HepG2 (cell line): Measurements from ENCODE around the gene CHST4. TPM values are rescaled to one million over a fixed set of nuclear protein-coding genes. Genes with fewer than 3 reads are reported as not detected.

Source experiments
- AHR ChIP-seq: IDR thresholded peaks from 2 replicates; pipeline ENCODE4 v1.6.1; 2018; ENCODE audit warnings: missing genetic modification reagents, missing compliant biosample characterization
- CENPX ChIP-seq: sonication (generic); formaldehyde crosslinking; IDR thresholded peaks from 2 replicates; pipeline ENCODE4 v1.9.0; 2021; ENCODE audit warnings: mild to moderate bottlenecking, missing genetic modification reagents, moderate library complexity
- ESRRA ChIP-seq: sonication (generic); formaldehyde crosslinking; IDR thresholded peaks from 2 replicates; pipeline ENCODE4 v1.5.1; 2020; ENCODE audit warnings: mild to moderate bottlenecking, low read depth, missing genetic modification reagents
- KDM4B ChIP-seq: sonication (generic); formaldehyde crosslinking; IDR thresholded peaks from 2 replicates; pipeline ENCODE4 v1.4.0; 2020; ENCODE audit warnings: missing genetic modification reagents
- MTA1 ChIP-seq: sonication (generic); formaldehyde crosslinking; IDR thresholded peaks from 2 replicates; pipeline ENCODE4 v1.4.0; 2020; ENCODE audit warnings: missing genetic modification reagents, mild to moderate bottlenecking, borderline replicate concordance
- SNAPC2 ChIP-seq: sonication (generic); formaldehyde crosslinking; IDR thresholded peaks from 2 replicates; pipeline ENCODE4 v1.8.1; 2022; ENCODE audit warnings: mild to moderate bottlenecking, missing genetic modification reagents
- SP5 ChIP-seq: IDR thresholded peaks from 2 replicates; pipeline ENCODE4 v1.6.1; 2016; ENCODE audit warnings: low read depth, borderline replicate concordance
- SRSF1 ChIP-seq: fragments of 200-400 bp; formaldehyde crosslinking; optimal IDR thresholded peaks from 2 replicates; pipeline ENCODE3; 2017; ENCODE audit warnings: mild to moderate bottlenecking, low read depth, low read length, moderate library complexity
- STAT5B ChIP-seq: sonication (generic); formaldehyde crosslinking; IDR thresholded peaks from 2 replicates; pipeline ENCODE4 v1.4.0; 2020; ENCODE audit warnings: missing genetic modification reagents
- ZNF230 ChIP-seq: sonication (generic); formaldehyde crosslinking; IDR thresholded peaks from 2 replicates; pipeline ENCODE4 v1.4.0; 2020; ENCODE audit warnings: mild to moderate bottlenecking, missing genetic modification reagents
- ZNF282 ChIP-seq: fragments of 450-650 bp; IDR thresholded peaks from 2 replicates; pipeline ENCODE4 v1.6.1; 2018; ENCODE audit not compliant: partially characterized antibody
- ZNF333 ChIP-seq: sonication (generic); formaldehyde crosslinking; IDR thresholded peaks from 2 replicates; pipeline ENCODE4 v1.4.0; 2020; ENCODE audit warnings: mild to moderate bottlenecking, missing genetic modification reagents, borderline replicate concordance
- ZNF546 ChIP-seq: sonication (generic); formaldehyde crosslinking; conservative IDR thresholded peaks from 2 replicates; pipeline ENCODE4 v1.8.1; 2023; ENCODE audit warnings: mild to moderate bottlenecking, missing genetic modification reagents
- ZNF589 ChIP-seq: sonication (generic); formaldehyde crosslinking; conservative IDR thresholded peaks from 2 replicates; pipeline ENCODE4 v1.8.0; 2022; ENCODE audit warnings: mild to moderate bottlenecking, moderate library complexity, missing genetic modification reagents
- ZNF670 ChIP-seq: sonication (generic); formaldehyde crosslinking; IDR thresholded peaks from 2 replicates; pipeline ENCODE4 v1.8.0; 2022; ENCODE audit warnings: mild to moderate bottlenecking, missing genetic modification reagents, borderline replicate concordance
- ZSCAN25 ChIP-seq: sonication (generic); formaldehyde crosslinking; IDR thresholded peaks from 2 replicates; pipeline ENCODE4 v1.8.0; 2022; ENCODE audit warnings: mild to moderate bottlenecking, missing genetic modification reagents
- polyA plus RNA-seq, 8 experiments: library from polyadenylated mRNA; depleted of rRNA in 3 of 8; stranded (reverse) in 7 of 8; unstranded in 1 of 8; fragments of >200 nt; fragmentation: Illumina TruSeq in 4 of 8; extraction: Trizol in 4 of 8; gene quantifications; 2 replicates each; pipeline versions ENCODE4 v1.2.1 to v1.2.3, GENCODE V29; 2011 to 2016; ENCODE audit warnings: low read depth in 4 of 8, missing spikeins in 1 of 8, mixed read lengths in 1 of 8; ENCODE audit not compliant: insufficient read depth in 1 of 8
- total RNA-seq, 5 experiments: library from RNA; depleted of rRNA; stranded (reverse); fragments of >200 nt; fragmentation: Illumina TruSeq; extraction: Trizol; gene quantifications; 2 replicates each; pipeline ENCODE4 v1.2.3, GENCODE V29; 2016; ENCODE audit warnings: low read depth in 1 of 5
- TF ChIP-seq, protein P1 (sequence below): sonication (generic); formaldehyde crosslinking; IDR thresholded peaks from 2 replicates; pipeline ENCODE4 v1.4.0; 2020; ENCODE audit warnings: missing genetic modification reagents, borderline replicate concordance
- TF ChIP-seq, protein P2 (sequence below): sonication (generic); formaldehyde crosslinking; IDR thresholded peaks from 2 replicates; pipeline ENCODE4 v1.4.0; 2020; ENCODE audit warnings: missing genetic modification reagents, borderline replicate concordance
- TF ChIP-seq, protein P3 (sequence below): sonication (generic); formaldehyde crosslinking; IDR thresholded peaks from 2 replicates; pipeline ENCODE4 v1.4.0; 2020; ENCODE audit warnings: missing genetic modification reagents

Gene CHST4
- total and polyA plus RNA-seq, 2 of the 13 experiments (the other 11 are each of a cell fraction or from before 2014, with no cell fraction given) = not detected

DNA sequence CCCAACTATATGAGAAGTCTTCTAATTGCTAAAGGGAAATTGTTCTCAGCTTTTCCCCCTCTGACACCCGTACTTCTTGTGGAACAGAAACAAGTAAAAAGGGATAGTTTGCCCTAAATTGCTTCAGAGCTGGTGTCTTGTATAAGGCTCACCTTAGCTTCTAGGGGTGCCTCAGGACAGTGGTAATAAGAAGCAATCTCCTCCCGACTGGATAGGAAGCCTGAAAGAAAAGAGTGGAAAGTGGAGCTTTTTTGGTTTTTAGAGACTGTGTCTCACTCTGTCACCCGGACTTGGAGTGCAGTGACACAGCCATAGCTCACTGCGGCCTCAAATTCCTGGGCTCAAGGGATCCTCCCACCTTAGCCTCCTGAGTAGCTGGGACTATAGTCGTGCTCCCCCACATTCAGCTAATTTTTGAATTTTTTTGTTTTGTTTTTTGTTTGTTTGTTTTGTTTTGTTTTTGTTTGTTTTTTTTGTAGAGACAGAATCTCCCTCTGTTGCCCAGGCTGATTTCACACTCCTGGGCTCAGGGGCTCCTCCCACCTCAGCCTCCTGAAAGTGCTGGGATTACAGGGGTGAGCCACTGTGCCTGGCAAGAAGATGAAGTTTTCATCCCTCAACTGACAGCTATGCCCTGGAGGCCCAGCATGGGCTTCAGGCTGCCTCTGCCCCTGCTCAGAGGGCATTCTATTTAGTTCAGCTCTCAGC is 47.3 kb downstream of the CHST4 start (continued):
- TF ChIP-seq, protein P1, sequence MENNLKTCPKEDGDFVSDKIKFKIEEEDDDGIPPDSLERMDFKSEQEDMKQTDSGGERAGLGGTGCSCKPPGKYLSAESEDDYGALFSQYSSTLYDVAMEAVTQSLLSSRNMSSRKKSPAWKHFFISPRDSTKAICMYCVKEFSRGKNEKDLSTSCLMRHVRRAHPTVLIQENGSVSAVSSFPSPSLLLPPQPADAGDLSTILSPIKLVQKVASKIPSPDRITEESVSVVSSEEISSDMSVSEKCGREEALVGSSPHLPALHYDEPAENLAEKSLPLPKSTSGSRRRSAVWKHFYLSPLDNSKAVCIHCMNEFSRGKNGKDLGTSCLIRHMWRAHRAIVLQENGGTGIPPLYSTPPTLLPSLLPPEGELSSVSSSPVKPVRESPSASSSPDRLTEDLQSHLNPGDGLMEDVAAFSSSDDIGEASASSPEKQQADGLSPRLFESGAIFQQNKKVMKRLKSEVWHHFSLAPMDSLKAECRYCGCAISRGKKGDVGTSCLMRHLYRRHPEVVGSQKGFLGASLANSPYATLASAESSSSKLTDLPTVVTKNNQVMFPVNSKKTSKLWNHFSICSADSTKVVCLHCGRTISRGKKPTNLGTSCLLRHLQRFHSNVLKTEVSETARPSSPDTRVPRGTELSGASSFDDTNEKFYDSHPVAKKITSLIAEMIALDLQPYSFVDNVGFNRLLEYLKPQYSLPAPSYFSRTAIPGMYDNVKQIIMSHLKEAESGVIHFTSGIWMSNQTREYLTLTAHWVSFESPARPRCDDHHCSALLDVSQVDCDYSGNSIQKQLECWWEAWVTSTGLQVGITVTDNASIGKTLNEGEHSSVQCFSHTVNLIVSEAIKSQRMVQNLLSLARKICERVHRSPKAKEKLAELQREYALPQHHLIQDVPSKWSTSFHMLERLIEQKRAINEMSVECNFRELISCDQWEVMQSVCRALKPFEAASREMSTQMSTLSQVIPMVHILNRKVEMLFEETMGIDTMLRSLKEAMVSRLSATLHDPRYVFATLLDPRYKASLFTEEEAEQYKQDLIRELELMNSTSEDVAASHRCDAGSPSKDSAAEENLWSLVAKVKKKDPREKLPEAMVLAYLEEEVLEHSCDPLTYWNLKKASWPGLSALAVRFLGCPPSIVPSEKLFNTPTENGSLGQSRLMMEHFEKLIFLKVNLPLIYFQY (CRISPR knock-in tag) = 0 out of 2 replicates have a peak, but pooled peaks have one; percentile 34
- TF ChIP-seq AHR = no peak
- no peak for TF ChIP-seq SRSF1
- no peak for TF ChIP-seq STAT5B
- TF ChIP-seq, protein P2, sequence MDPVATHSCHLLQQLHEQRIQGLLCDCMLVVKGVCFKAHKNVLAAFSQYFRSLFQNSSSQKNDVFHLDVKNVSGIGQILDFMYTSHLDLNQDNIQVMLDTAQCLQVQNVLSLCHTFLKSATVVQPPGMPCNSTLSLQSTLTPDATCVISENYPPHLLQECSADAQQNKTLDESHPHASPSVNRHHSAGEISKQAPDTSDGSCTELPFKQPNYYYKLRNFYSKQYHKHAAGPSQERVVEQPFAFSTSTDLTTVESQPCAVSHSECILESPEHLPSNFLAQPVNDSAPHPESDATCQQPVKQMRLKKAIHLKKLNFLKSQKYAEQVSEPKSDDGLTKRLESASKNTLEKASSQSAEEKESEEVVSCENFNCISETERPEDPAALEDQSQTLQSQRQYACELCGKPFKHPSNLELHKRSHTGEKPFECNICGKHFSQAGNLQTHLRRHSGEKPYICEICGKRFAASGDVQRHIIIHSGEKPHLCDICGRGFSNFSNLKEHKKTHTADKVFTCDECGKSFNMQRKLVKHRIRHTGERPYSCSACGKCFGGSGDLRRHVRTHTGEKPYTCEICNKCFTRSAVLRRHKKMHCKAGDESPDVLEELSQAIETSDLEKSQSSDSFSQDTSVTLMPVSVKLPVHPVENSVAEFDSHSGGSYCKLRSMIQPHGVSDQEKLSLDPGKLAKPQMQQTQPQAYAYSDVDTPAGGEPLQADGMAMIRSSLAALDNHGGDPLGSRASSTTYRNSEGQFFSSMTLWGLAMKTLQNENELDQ (CRISPR knock-in tag) = no peak
- TF ChIP-seq SNAPC2 (CRISPR knock-in tag) = no peak
- no peak for TF ChIP-seq ZNF546 (CRISPR knock-in tag)
- TF ChIP-seq ZNF282 = no peak
- TF ChIP-seq MTA1 (CRISPR knock-in tag) = no peak
- TF ChIP-seq CENPX (CRISPR knock-in tag) = no peak
- no peak for TF ChIP-seq KDM4B (CRISPR knock-in tag)
- 0 out of 2 replicates have a peak, but pooled peaks have one; percentile 29 for TF ChIP-seq ZNF670 (CRISPR knock-in tag)
- no peak; the same call in 1 of the 2 replicates for TF ChIP-seq ZSCAN25 (CRISPR knock-in tag)
- no peak for TF ChIP-seq ZNF230 (CRISPR knock-in tag)
- no peak for TF ChIP-seq ESRRA (CRISPR knock-in tag)
- TF ChIP-seq, protein P3, sequence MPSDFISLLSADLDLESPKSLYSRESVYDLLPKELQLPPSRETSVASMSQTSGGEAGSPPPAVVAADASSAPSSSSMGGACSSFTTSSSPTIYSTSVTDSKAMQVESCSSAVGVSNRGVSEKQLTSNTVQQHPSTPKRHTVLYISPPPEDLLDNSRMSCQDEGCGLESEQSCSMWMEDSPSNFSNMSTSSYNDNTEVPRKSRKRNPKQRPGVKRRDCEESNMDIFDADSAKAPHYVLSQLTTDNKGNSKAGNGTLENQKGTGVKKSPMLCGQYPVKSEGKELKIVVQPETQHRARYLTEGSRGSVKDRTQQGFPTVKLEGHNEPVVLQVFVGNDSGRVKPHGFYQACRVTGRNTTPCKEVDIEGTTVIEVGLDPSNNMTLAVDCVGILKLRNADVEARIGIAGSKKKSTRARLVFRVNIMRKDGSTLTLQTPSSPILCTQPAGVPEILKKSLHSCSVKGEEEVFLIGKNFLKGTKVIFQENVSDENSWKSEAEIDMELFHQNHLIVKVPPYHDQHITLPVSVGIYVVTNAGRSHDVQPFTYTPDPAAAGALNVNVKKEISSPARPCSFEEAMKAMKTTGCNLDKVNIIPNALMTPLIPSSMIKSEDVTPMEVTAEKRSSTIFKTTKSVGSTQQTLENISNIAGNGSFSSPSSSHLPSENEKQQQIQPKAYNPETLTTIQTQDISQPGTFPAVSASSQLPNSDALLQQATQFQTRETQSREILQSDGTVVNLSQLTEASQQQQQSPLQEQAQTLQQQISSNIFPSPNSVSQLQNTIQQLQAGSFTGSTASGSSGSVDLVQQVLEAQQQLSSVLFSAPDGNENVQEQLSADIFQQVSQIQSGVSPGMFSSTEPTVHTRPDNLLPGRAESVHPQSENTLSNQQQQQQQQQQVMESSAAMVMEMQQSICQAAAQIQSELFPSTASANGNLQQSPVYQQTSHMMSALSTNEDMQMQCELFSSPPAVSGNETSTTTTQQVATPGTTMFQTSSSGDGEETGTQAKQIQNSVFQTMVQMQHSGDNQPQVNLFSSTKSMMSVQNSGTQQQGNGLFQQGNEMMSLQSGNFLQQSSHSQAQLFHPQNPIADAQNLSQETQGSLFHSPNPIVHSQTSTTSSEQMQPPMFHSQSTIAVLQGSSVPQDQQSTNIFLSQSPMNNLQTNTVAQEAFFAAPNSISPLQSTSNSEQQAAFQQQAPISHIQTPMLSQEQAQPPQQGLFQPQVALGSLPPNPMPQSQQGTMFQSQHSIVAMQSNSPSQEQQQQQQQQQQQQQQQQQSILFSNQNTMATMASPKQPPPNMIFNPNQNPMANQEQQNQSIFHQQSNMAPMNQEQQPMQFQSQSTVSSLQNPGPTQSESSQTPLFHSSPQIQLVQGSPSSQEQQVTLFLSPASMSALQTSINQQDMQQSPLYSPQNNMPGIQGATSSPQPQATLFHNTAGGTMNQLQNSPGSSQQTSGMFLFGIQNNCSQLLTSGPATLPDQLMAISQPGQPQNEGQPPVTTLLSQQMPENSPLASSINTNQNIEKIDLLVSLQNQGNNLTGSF (CRISPR knock-in tag) = no peak
- no peak for TF ChIP-seq ZNF333 (CRISPR knock-in tag)
- TF ChIP-seq ZNF589 (CRISPR knock-in tag) = no peak
- peak; percentile 21; the same call in 1 of the 2 replicates for TF ChIP-seq SP5
